ENCODE data around the gene RTN4RL2. TPM values are rescaled to one million over a fixed set of nuclear protein-coding genes. Genes with fewer than 3 reads are reported as not detected.
A peak's percentile ranks its signal among the peaks of the same experiment; 100 is the strongest.

The RTN4RL2 gene
- total and polyA plus RNA-seq, 12 donors: 0.24 to 2.1 (median 0.71) TPM; not detected in 3

GRCh38 chr11:57416436-57416835 lies 43.9 kb upstream of the RTN4RL2 start:
- TF ChIP-seq, protein P1, sequence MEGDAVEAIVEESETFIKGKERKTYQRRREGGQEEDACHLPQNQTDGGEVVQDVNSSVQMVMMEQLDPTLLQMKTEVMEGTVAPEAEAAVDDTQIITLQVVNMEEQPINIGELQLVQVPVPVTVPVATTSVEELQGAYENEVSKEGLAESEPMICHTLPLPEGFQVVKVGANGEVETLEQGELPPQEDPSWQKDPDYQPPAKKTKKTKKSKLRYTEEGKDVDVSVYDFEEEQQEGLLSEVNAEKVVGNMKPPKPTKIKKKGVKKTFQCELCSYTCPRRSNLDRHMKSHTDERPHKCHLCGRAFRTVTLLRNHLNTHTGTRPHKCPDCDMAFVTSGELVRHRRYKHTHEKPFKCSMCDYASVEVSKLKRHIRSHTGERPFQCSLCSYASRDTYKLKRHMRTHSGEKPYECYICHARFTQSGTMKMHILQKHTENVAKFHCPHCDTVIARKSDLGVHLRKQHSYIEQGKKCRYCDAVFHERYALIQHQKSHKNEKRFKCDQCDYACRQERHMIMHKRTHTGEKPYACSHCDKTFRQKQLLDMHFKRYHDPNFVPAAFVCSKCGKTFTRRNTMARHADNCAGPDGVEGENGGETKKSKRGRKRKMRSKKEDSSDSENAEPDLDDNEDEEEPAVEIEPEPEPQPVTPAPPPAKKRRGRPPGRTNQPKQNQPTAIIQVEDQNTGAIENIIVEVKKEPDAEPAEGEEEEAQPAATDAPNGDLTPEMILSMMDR (IDR thresholded peaks at IDR 0.05): no peak
- TF ChIP-seq POLR2A (IDR thresholded peaks at IDR 0.05): no peak
- intact Hi-C loops (cut with DNase I): no loop called here
- Histone ChIP-seq H3K4me3 (no peak overlapping the region), H3K4me1 (replicated peaks in 1 of 2) (peaks cover 0 to under 1% of the 10 kb centered on the region in 2 donors), H3K9me3 (replicated peaks in 1 of 3) (no peaks in the 10 kb centered on the region), H3K27me3 (no peaks in the 10 kb centered on the region), H3K27ac (no peak overlapping the region), H3K36me3 (replicated peaks in 1 of 2) (peaks cover 0 to 73% of the 10 kb centered on the region in 2 donors)
- WGBS, 4 donors: 89 to 93% (median 92%) methylated on average over 3 of the region's 3 CpGs
- no peak for DNase-seq

DNA sequence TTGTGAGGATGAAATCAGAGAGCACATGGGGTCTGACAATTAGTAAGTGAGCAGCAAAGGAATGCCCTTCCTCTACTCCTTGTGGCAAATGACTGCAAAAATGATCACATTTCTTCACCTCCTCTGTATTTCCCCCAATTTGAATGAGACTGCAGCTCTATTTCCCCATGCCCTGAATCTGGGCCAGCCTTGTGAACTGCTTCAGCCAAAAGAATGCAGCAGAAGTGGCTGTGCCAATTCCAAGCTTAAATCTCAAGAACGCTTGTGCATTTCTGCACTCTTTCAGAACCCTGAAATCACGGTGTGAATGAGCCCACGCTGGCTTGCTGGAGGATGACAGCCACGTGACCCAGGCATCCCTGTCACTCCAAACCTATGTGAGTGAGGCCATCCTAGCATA lies 43.3 kb upstream of the RTN4RL2 start:
- Histone ChIP-seq H3K27ac (peak overlapping the region in 1 of 5 donors; percentile 4), H3K36me3 (replicated peaks in 1 of 2) (peaks cover 0 to 71% of the 10 kb centered on the region in 2 donors)

GRCh38 chr11:57418131-57418530 lies 42.2 kb upstream of the RTN4RL2 start:
- no peaks in the 10 kb centered on the region for H3K27me3 ChIP-seq
- no peaks in the 10 kb centered on the region for H3K9me3 ChIP-seq (replicated peaks in 1 of 3)
- no peak for TF ChIP-seq POLR2A (IDR thresholded peaks at IDR 0.05)
- TF ChIP-seq, protein P1 (IDR thresholded peaks at IDR 0.05): no peak
- peaks cover 0 to 13% of the 10 kb centered on the region in 2 donors for H3K4me1 ChIP-seq (replicated peaks in 1 of 2)
- no peak for DNase-seq
- H3K27ac ChIP-seq: no peak overlapping the region
- intact Hi-C loops (cut with DNase I): no loop called here
- H3K36me3 ChIP-seq (replicated peaks in 1 of 2): peaks cover 0 to 68% of the 10 kb centered on the region in 2 donors
- no peak overlapping the region for H3K4me3 ChIP-seq

More for the DNA sequence above, 43.3 kb upstream of the RTN4RL2 start:
- DNase-seq: no peak
- intact Hi-C loops (cut with DNase I): no loop called here
- TF ChIP-seq POLR2A (IDR thresholded peaks at IDR 0.05): no peak
- TF ChIP-seq, protein P1 (IDR thresholded peaks at IDR 0.05): no peak
- 67 to 89% (median 85%) methylated on average over 1 to 4 of the region's 4 CpGs for WGBS, 4 donors
- no peaks in the 10 kb centered on the region for H3K27me3 ChIP-seq
- H3K4me1 ChIP-seq (replicated peaks in 1 of 2): peaks cover 0 to 7% of the 10 kb centered on the region in 2 donors
- H3K4me3 ChIP-seq: no peak overlapping the region
- no peaks in the 10 kb centered on the region for H3K9me3 ChIP-seq (replicated peaks in 1 of 3)

- Histone ChIP-seq H3K27ac (no peak overlapping the region), H3K4me3 (no peak overlapping the region), H3K27me3 (no peaks in the 10 kb centered on the region), H3K36me3 (replicated peaks in 1 of 2) (peaks cover 0 to 61% of the 10 kb centered on the region in 2 donors), H3K9me3 (replicated peaks in 1 of 3) (no peaks in the 10 kb centered on the region), H3K4me1 (replicated peaks in 1 of 2) (peaks cover 2 to 17% of the 10 kb centered on the region in 2 donors)
- intact Hi-C loops (cut with DNase I): no loop called here
- 89 to 96% (median 93%) methylated on average over 2 to 3 of the region's 3 CpGs for WGBS, 4 donors
- TF ChIP-seq POLR2A (IDR thresholded peaks at IDR 0.05): no peak
- TF ChIP-seq, protein P1 (IDR thresholded peaks at IDR 0.05): no peak
- DNase-seq: no peak
These were observed 41.2 kb upstream of the RTN4RL2 start for GRCh38 chr11:57419146-57419545.
